HTR-8/SVneo (cell line): Measurements from ENCODE around the gene FTL.
"Not testable (repeated sequence)": the region's sequence is repeated elsewhere in the genome, so short reads cannot be mapped to it uniquely, and the experiment has no call there.

Experiments
- DNase-seq: peaks from one replicate; pipeline ENCODE4 v3.0.0; 2011; ENCODE audit warnings: low spot score, mixed read lengths; ENCODE audit not compliant: insufficient read length
- FAIRE-seq: peaks from 2 replicates; lab custom pipeline; 2011; peaks lifted over from hg19 to GRCh38; lab: Jason Lieb, UNC

Gene FTL

DNA sequence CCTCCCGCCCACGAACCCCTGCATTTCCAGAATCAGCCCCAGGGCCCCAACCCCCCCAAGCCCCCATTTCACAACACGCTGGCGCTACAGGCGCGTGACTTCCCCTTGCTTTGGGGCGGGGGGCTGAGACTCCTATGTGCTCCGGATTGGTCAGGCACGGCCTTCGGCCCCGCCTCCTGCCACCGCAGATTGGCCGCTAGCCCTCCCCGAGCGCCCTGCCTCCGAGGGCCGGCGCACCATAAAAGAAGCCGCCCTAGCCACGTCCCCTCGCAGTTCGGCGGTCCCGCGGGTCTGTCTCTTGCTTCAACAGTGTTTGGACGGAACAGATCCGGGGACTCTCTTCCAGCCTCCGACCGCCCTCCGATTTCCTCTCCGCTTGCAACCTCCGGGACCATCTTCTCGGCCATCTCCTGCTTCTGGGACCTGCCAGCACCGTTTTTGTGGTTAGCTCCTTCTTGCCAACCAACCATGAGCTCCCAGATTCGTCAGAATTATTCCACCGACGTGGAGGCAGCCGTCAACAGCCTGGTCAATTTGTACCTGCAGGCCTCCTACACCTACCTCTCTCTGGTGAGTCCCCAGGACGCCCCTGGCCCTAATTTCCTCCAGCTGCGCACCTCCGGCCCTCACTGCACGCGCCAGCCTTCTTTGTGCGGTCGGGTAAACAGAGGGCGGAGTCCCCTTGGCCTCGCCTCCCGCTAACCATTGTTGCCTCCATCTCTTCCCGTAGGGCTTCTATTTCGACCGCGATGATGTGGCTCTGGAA is at the start of gene FTL:
FTL (plus strand) TSS at position 270 of the 766 bp plus-strand sequence; CDS start at position 469, 199 bp downstream.
- DNase-seq, result peak; percentile 96
- peak; percentile 90 for FAIRE-seq

DNA sequence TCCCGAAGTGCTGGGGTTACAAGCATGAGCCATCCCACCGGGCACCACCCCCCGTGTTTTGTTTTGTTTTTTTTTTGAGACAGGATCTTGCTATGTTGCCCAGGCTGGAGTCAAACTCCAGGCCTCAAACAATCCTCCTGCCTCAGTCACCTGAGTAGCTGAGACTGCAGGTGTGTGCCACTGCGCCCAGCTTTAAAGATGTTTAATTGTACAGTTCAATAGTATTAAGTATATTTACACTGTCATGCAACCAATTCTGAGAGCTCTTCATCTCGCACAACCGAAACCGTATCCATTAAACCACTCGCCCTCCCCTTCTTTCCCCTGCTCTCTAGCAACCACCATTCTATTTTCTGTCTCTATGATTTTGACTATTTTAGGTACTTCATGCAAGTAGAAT is 49.4 kb upstream of the FTL start:
- DNase-seq, result no peak
- no peak for FAIRE-seq

DNA sequence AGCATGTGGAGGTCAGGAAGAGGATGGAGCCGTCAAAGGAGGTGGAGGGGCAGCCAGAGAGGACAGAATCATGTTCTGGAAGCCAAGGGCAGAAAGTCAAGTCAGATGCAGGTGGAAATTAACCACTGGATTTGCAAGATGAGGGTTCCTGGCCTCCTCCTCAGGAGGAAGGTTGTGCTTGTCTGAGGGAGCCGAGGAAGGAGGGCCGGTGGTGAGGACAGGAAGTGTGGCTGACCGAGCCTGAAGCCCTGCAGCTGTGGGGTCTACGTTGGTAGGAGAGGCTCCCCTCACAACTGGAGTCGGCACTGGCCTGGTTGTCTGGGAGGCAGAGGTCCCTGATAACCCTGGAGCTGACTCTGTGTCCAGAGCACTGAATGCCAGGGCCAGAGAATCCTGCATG is 47.0 kb upstream of the FTL start:
- no peak for FAIRE-seq

DNA sequence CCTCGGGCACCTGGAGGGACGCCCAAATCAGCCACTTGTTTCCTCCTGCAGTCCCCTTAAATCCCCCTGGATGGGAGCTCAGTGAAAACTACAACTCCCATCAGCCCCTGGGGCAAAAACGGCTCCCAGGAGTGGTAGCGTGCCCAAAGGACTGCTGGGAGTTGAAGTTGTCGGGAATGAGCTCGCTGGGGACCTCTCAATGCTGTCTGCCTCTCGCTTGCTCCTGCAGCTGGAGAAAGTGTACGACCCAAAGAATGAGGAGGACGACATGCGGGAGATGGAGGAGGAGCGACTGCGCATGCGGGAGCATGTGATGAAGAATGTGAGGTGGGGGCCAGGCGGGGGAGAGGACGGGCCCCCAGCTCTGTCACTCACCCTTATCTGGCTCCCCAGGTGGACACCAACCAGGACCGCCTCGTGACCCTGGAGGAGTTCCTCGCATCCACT is 46.3 kb upstream of the FTL start:
- no peak for FAIRE-seq
- peak; percentile 36 for DNase-seq

More for the DNA sequence above, 47.0 kb upstream of the FTL start:
- DNase-seq, result no peak

DNA sequence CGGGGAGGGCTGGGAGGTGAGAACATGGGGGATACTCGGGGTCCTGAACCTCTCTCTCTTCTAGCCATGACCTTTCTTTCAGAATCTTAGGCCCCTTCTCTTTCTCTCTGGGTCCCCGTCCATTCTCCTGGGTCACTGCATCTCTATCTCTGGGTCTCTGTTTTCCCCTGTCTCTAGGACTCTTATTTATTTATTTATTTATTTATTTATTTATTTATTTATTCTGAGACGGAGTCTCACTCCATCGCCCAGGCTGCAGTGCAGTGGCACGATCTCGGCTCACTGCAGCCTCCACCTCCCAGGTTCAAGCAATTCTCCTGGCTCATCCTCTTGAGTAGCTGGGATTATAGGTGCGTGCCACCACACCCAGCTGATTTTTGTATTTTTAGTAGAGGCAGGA is 45.8 kb upstream of the FTL start:
- not testable (repeated sequence) for DNase-seq, FAIRE-seq

DNA sequence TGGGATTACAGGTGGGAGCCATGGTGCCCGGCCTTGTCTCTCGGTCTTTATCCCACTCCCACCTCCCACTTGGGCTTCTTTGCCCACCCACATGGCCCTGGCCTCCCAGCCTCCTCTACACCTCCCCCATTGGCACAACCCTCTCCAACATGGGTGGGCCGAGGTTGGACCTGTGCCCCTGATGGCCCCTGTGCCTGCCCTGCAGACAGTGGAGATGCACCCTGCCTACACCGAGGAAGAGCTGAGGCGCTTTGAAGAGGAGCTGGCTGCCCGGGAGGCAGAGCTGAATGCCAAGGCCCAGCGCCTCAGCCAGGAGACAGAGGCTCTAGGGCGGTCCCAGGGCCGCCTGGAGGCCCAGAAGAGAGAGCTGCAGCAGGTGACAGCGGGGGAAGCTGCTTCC is 44.2 kb upstream of the FTL start:
- FAIRE-seq, result no peak
- DNase-seq, result no peak

DNA sequence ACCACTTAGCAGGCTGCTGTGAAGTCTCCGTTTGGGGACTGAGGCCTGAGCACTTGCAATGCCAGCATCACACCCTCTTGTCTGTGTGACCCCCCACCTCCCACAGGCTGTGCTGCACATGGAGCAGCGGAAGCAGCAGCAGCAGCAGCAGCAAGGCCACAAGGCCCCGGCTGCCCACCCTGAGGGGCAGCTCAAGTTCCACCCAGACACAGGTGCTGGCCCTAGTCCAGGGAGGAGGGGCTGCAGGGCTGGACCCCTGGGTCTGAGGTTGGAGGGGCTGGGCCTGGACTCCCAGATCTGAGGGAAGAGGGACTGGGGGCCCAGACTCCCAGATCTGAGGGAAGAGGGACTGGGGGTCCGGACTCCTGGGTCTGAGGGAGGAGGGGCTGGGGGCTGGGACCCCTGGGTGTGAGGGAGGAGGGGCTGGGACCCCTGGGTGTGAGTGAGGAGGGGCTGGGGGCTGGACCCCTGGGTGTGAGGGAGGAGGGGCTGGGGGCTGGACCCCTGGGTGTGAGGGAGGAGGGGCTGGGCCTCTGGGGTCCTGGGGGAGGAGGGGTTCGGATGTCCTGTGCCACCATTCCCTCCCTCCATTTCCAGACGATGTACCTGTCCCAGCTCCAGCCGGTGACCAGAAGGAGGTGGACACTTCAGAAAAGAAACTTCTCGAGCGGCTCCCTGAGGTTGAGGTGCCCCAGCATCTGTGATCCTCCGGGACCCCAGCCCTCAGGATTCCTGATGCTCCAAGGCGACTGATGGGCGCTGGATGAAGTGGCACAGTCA is 43.2 kb upstream of the FTL start:
- no peak for FAIRE-seq

DNA sequence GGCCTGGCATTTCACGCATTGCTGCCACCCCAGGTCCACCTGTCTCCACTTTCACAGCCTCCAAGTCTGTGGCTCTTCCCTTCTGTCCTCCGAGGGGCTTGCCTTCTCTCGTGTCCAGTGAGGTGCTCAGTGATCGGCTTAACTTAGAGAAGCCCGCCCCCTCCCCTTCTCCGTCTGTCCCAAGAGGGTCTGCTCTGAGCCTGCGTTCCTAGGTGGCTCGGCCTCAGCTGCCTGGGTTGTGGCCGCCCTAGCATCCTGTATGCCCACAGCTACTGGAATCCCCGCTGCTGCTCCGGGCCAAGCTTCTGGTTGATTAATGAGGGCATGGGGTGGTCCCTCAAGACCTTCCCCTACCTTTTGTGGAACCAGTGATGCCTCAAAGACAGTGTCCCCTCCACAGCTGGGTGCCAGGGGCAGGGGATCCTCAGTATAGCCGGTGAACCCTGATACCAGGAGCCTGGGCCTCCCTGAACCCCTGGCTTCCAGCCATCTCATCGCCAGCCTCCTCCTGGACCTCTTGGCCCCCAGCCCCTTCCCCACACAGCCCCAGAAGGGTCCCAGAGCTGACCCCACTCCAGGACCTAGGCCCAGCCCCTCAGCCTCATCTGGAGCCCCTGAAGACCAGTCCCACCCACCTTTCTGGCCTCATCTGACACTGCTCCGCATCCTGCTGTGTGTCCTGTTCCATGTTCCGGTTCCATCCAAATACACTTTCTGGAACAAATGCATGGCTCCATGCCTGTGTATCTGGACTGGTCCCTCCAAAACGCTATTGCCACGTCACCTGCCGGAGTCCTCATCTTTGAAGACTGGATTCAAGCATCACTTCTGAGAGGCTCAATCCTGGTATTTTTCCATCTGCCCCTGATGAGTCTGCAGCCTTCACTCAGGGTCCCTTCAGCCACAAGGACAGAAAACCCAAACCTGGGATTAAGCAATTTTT is 42.3 kb upstream of the FTL start:
- no peak for DNase-seq

More for the DNA sequence above, 43.2 kb upstream of the FTL start:
- DNase-seq, result no peak

DNA sequence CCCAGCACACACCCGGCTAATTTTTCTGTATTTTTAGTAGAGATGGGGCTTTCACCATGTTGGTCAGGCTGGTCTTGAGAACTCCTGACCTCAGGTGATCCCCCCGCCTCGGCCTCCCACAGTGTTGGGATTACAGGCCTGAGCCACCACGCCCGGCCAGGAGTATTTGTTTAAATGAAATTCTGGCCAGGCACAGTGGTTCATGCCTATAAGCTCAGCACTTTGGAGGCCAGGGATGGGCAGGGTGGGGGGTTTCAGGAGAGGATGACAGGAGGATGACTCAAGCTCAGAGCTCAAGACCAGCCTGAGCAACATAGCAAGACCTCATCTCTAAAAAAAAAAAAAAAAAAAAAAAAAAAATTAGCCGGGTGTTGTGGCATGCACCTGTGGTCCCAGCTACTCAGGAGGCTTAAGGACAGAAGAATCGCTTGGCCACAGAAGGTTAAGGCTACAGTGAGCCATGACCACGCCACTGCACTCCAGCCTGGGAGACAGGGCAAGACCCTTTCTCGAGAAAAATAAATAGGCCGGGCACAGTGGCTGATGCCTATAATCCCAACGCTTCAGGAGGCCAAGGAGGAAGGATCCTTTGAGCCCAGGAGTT is 39.8 kb upstream of the FTL start:
- FAIRE-seq, result no peak
- DNase-seq, result no peak

More for the DNA sequence above, 42.3 kb upstream of the FTL start:
- no peak for FAIRE-seq

DNA sequence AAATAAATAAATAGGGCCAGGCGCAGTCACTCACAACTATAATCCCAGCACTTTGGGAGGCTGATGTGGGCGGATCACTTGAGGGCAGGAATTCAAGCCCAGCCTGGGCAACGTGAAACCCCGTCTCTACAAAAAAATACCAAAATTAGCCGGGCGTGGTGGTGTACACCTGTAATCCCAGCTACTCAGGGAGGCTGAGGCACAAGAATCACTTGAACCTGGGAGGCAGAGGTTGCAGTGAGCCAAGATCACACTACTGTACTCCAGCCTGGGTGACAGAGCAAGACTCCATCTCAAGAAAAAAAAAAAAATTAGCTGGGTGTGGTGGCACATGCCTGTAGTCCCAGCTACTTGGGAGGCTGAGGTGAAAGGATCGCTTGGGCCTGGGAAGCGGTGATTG is 39.2 kb upstream of the FTL start:
- DNase-seq, FAIRE-seq: not testable (repeated sequence)

DNA sequence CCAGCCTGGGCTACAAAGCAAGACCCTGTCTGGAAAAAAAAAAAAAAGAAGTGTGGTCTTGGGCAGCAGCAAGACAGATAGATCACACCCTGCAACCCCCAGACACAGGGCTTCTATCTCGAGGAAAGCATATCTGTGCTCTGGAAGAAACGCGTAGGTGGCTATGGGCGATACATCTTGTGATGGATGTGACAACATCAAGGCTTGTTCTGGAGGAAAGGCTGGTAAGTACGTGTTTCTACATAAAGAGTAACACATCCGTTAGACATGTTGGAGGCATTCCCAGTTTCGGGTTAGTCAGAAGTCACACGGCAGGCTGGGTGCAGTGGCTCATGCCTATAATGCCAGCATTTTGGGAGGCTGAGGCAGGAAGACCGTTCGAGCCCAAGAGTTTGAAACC is 38.2 kb upstream of the FTL start:
- peak; percentile 67 for DNase-seq
- peak; percentile 13 for FAIRE-seq

DNA sequence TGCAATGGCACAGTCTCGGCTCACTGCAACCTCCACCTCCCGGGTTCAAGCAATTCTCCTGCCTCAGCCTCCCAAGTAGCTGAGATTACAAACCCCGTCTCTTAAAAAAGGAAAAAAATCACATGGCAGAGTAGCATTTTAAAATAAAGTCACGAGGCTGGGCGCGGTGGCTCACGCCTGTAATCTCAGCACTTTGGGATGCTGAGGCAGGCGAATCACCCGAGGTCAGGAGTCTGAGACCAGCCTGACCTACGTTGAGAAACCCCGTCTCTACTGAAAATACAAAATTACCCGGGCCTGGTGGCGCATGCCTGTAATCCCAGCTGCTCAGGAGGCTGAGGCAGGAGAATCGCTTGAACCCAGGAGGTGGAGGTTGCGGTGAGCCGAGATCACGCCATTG is 37.4 kb upstream of the FTL start:
- not testable (repeated sequence) for DNase-seq, FAIRE-seq

DNA sequence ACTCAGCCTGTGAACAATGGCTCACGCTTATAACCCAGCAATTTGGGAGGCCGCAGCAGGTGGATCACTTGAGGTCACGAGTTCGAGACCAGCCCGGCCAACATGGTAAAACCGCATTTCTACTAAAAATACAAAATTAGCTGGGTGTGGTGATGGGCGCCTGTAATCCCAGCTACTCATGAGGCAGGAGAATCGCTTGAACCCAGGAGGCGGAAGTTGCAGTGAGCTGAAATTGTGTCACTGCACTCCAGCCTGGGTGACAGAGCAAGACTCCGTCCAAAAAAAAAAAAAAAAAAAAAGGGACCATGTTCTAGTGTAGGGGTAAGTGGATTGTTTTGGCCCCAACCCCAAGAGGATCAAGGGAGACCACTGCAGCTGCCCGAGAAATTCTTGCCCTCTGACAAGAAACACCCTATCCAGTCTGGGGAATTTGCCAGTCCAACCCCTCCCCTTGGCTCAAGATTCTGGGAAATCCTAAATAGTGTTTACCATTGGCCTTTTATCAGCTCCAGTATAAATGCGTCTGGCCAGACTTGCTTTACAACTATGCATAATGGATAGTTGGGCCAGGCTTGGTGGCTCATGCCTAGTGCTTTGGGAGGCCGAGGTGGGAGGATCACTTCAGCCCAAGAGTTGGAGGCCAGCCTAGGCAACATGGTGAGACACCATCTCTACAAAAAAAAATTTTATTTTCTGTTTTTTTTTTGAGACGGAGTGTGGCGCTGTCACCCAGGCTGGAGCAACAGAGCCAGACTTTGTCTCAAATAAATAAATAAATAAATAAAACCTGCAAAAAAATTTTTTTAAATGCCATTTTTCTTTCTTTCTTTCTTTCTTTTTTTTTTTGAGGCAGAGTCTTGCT is 36.7 kb upstream of the FTL start:
- DNase-seq, result no peak
- no peak for FAIRE-seq

DNA sequence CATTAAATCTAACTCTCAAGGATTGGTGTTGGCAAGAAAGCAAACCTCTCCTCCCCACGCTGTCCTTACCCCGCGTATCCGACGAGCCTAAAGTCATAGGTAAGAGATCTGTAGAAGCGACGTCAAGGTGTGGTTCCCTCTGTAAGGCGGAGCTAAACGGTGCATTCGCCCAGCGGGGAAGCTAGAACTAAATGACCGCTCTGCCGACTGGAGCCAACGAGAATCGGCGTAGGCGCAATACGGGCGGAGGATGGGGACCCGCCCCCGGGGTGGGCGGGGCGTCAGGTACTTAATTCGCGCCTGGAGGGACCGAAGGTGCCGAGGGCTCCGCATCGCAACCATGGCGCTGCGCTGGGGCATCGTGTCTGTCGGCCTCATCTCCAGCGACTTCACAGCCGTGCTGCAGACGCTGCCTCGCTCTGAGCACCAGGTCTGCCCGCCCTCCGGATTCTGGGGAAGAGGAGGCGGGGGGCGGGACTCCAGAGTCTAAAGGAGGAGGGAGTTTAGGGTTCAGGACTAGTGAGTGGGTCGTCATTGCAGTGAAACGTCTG is 31.7 kb upstream of the FTL start, which contains the start of gene DHDH:
DHDH (plus strand) TSS at position 318 of the 551 bp plus-strand sequence; CDS start at position 341, 23 bp downstream.
- FAIRE-seq (peak; percentile 52), DNase-seq (peak; percentile 86)

DNA sequence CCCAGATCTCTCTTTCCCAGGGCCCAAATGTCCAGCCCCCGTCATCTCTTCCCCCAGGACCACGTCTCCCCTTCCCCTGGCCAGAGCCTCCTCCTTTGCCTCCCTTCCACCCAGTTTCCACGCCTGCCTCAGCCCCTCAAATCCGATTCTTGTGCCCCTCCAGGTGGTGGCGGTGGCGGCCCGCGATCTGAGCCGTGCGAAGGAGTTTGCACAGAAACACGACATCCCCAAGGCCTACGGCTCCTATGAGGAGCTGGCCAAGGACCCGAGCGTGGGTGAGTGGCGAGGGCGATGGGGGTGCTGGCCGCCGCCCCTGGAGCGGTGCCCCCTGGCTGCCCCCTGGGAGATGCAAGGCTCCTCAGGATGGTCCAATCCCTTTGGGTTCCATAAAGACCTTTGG is 30.3 kb upstream of the FTL start:
- DNase-seq, result no peak
- FAIRE-seq, result no peak

DNA sequence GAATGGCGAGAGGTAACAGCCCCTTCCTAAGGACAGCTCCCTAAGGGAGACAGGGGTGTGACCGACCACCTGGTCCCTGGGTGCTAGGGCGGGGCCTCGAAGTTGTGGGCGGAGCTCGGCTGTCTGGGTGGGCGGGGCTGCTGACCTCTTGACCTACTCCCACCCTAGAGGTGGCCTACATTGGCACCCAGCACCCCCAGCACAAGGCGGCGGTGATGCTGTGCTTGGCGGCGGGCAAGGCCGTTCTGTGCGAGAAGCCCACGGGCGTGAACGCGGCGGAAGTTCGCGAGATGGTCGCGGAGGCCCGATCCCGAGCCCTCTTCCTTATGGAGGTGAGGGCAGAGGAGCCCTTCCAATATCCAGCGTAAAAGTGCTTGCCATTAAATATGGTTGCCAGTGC is 29.2 kb upstream of the FTL start:
- DNase-seq, result no peak

DNA sequence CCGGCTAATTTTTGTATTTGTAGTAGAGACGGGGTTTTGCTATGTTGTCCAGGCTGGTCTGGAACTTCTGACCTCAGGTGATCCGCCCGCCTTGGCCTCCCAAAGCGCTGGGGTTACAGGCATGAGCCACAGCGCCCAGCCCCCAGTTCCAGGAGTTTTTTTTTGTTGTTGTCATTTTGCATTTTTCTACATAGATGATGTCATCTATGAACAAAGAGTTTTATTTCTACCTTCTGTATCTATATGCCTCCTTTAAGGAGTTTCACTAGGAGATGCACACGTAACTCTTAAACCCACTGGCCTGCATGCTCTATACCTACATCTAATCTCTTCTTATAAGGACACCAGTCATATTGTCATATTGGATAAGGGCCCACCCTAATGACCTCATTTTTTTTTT is 26.9 kb upstream of the FTL start:
- FAIRE-seq, result no peak

More for the DNA sequence above, 29.2 kb upstream of the FTL start:
- no peak for FAIRE-seq

DNA sequence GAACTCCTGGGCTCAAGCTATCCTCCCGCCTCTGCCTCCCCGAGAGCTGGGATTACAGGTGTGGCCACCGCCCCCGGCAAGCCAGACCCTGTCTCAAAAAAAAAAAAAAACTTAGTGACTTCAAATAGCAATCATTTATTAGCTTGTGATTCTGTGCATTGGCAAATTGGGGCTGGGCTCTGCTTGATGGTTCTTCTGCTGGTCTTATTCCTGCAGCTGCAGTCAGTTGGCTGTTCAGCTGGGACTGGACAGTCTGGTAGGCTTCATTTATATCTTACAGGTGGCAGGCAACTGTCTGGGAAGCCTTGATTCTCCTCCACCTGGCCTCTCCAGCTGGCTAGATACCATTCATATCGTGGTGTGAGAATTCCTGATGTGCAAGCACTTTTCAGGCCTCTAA is 24.2 kb upstream of the FTL start:
- no peak for FAIRE-seq
- no peak for DNase-seq

More for the DNA sequence above, 26.9 kb upstream of the FTL start:
- no peak for DNase-seq
